ENCODE data around the gene COPB1. TPM values are rescaled to one million over a fixed set of nuclear protein-coding genes. Genes with fewer than 3 reads are reported as not detected.

COPB1 gene
- total and polyA plus RNA-seq, 4 donors, result 47.6 to 156 (median 88.3) TPM

- DNase-seq, result no peak
- no peak overlapping the region for H3K4me3 ChIP-seq
- H3K4me1 ChIP-seq (ENCODE audit: control insufficient read depth in 5 of 5, insufficient read depth in 5 of 5, low read length in 5 of 5), result peaks cover 0 to 20% (median 3%) of the 10 kb centered on the region in 5 donors
- H3K27ac ChIP-seq (ENCODE audit: low read depth in 1 of 2, low read length in 1 of 2), result no peak overlapping the region
- H3K36me3 ChIP-seq (ENCODE audit: control insufficient read depth in 4 of 4, insufficient read depth in 4 of 4, low read length in 4 of 4), result no peaks in the 10 kb centered on the region
- no peaks in the 10 kb centered on the region for H3K27me3 ChIP-seq (ENCODE audit: control insufficient read depth in 3 of 3, insufficient read depth in 3 of 3, low read length in 2 of 3)
- no peak for ATAC-seq (ENCODE audit: insufficient read depth, low FRiP score)
- TF ChIP-seq, protein P1, sequence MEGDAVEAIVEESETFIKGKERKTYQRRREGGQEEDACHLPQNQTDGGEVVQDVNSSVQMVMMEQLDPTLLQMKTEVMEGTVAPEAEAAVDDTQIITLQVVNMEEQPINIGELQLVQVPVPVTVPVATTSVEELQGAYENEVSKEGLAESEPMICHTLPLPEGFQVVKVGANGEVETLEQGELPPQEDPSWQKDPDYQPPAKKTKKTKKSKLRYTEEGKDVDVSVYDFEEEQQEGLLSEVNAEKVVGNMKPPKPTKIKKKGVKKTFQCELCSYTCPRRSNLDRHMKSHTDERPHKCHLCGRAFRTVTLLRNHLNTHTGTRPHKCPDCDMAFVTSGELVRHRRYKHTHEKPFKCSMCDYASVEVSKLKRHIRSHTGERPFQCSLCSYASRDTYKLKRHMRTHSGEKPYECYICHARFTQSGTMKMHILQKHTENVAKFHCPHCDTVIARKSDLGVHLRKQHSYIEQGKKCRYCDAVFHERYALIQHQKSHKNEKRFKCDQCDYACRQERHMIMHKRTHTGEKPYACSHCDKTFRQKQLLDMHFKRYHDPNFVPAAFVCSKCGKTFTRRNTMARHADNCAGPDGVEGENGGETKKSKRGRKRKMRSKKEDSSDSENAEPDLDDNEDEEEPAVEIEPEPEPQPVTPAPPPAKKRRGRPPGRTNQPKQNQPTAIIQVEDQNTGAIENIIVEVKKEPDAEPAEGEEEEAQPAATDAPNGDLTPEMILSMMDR (IDR thresholded peaks at IDR 0.05; ENCODE audit: control extremely low read depth, extremely low read depth), result no peak
- no peak overlapping the region for H3K9ac ChIP-seq (ENCODE audit: insufficient read depth in 1 of 2, low read length in 2 of 2)
- 19 to 42% methylated on average over 3 of the region's 3 CpGs for WGBS, 2 donors
- no peaks in the 10 kb centered on the region for H3K9me3 ChIP-seq (ENCODE audit: control insufficient read depth in 4 of 4, insufficient read depth in 3 of 4, low read length in 3 of 4)
Observed at GRCh38 chr11:14544611-14545010, 45.0 kb upstream of the COPB1 start.

DNA sequence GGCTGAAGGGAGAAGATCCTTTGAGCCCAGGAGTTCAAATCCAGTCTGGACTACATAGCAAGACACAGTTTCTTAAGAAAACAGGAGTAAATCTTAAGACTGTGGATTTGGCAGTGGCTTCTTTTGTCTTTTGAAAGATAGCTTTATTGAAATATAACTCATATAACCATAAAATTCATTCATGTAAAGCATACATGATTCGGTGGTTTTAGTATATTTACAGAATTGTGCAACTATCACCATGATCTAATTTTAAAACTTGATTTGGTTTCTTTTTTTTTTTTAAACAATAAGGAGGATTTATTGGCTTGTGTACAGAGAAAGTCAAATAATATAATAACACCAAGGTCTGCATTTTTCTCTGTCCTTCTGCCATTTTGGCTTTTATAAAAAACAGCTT, 43.6 kb upstream of the COPB1 start:
- ATAC-seq (ENCODE audit: insufficient read depth, low FRiP score), result no peak

DNA sequence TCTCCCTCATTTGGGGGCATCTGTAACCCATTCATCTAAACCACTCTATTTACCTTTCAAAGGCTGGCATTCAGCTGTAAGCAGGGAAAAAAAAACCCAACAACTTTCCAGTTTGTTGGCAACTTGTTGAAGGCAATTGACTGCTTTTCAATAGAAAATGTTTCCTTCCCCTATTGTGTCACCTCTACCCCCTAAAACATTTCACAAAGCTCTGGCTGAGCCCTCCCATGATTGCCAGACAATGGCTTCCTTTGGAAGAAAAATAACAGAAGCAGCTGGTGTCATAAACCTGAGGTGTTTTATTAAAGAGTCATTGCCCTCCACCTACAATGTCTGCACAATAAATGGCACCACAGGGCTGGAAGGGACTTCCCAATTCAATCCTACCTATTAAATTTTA, 42.7 kb upstream of the COPB1 start:
- Histone ChIP-seq H3K4me1 (ENCODE audit: control insufficient read depth in 5 of 5, insufficient read depth in 5 of 5, low read length in 5 of 5) (peaks cover 0 to 27% (median 6%) of the 10 kb centered on the region in 5 donors), H3K27ac (ENCODE audit: low read depth in 1 of 2, low read length in 1 of 2) (no peak overlapping the region)
- ATAC-seq (ENCODE audit: insufficient read depth, low FRiP score), result no peak

More for the DNA sequence above, 43.6 kb upstream of the COPB1 start:
- no peak for DNase-seq
- TF ChIP-seq, protein P1 (IDR thresholded peaks at IDR 0.05; ENCODE audit: control extremely low read depth, extremely low read depth), result no peak
- H3K4me3 ChIP-seq, result no peak overlapping the region
- H3K36me3 ChIP-seq (ENCODE audit: control insufficient read depth in 4 of 4, insufficient read depth in 4 of 4, low read length in 4 of 4), result no peaks in the 10 kb centered on the region
- no peak overlapping the region for H3K9ac ChIP-seq (ENCODE audit: insufficient read depth in 1 of 2, low read length in 2 of 2)
- 26 to 57% methylated on average over 1 of the region's 1 CpG for whole genome bisulfite sequencing, 2 donors
- no peaks in the 10 kb centered on the region for H3K9me3 ChIP-seq (ENCODE audit: control insufficient read depth in 4 of 4, insufficient read depth in 3 of 4, low read length in 3 of 4)
- peak overlapping the region in 1 of 2 donors; percentile 47 for H3K27ac ChIP-seq (ENCODE audit: low read depth in 1 of 2, low read length in 1 of 2)
- peaks cover 0 to 24% (median 6%) of the 10 kb centered on the region in 5 donors for H3K4me1 ChIP-seq (ENCODE audit: control insufficient read depth in 5 of 5, insufficient read depth in 5 of 5, low read length in 5 of 5)
- H3K27me3 ChIP-seq (ENCODE audit: control insufficient read depth in 3 of 3, insufficient read depth in 3 of 3, low read length in 2 of 3), result no peaks in the 10 kb centered on the region

More for the DNA sequence above, 42.7 kb upstream of the COPB1 start:
- Histone ChIP-seq H3K27me3 (ENCODE audit: control insufficient read depth in 3 of 3, insufficient read depth in 3 of 3, low read length in 2 of 3) (no peaks in the 10 kb centered on the region), H3K9me3 (ENCODE audit: control insufficient read depth in 4 of 4, insufficient read depth in 3 of 4, low read length in 3 of 4) (no peaks in the 10 kb centered on the region), H3K9ac (ENCODE audit: insufficient read depth in 1 of 2, low read length in 2 of 2) (no peak overlapping the region), H3K4me3 (no peak overlapping the region), H3K36me3 (ENCODE audit: control insufficient read depth in 4 of 4, insufficient read depth in 4 of 4, low read length in 4 of 4) (no peaks in the 10 kb centered on the region)
- DNase-seq, result no peak
- TF ChIP-seq, protein P1 (IDR thresholded peaks at IDR 0.05; ENCODE audit: control extremely low read depth, extremely low read depth), result no peak
